Skeletal muscle satellite cell (primary cell): ENCODE data around the gene TTC21A.

ENCODE experiments used
- H3K27me3 ChIP-seq: 2 replicates; pipeline ENCODE4 v1.7.0; 2013; ENCODE audit warnings: low read length; ENCODE audit not compliant: control insufficient read depth, insufficient read depth
- H3K36me3 ChIP-seq: 2 replicates; pipeline ENCODE4 v1.7.0; 2013; ENCODE audit warnings: mild to moderate bottlenecking, control low read depth, low read length; ENCODE audit not compliant: insufficient read depth
- H3K4me1 ChIP-seq: 2 replicates; pipeline ENCODE4 v1.7.0; 2013; ENCODE audit warnings: low read length; ENCODE audit not compliant: control insufficient read depth, insufficient read depth
- H3K4me2 ChIP-seq: 2 replicates; pipeline ENCODE4 v1.7.0; 2013; ENCODE audit warnings: mild to moderate bottlenecking, low read length
- H3K4me3 ChIP-seq: 2 replicates; pipeline ENCODE4 v1.7.0; 2013; ENCODE audit warnings: low read length
- H3K9ac ChIP-seq: 2 replicates; pipeline ENCODE4 v1.7.0; 2013; ENCODE audit warnings: mild to moderate bottlenecking, low read depth, low read length, moderate library complexity
- H3K9me3 ChIP-seq: replicated peaks from 2 replicates; pipeline ENCODE4 v1.7.0; 2013; ENCODE audit warnings: mild to moderate bottlenecking, control low read depth, low read length

Gene TTC21A

GRCh38 chr3:39141171-39141995, 33.9 kb downstream of the TTC21A start:
- no peak overlapping the region for H3K4me3 ChIP-seq

GRCh38 chr3:39142067-39142466, 34.6 kb downstream of the TTC21A start:
- peaks cover 54% of the 10 kb centered on the region for H3K36me3 ChIP-seq
- no peak overlapping the region for H3K9ac ChIP-seq
- H3K4me3 ChIP-seq = no peak overlapping the region
- H3K9me3 ChIP-seq = no peaks in the 10 kb centered on the region
- peaks cover 25% of the 10 kb centered on the region for H3K4me1 ChIP-seq
- H3K27me3 ChIP-seq = no peaks in the 10 kb centered on the region
- no peak overlapping the region for H3K4me2 ChIP-seq

More at GRCh38 chr3:39141171-39141995, 33.9 kb downstream of the TTC21A start:
- peaks cover 52% of the 10 kb centered on the region for H3K36me3 ChIP-seq
- H3K4me2 ChIP-seq = no peak overlapping the region
- H3K9ac ChIP-seq = no peak overlapping the region
- peaks cover 19% of the 10 kb centered on the region for H3K4me1 ChIP-seq
- H3K27me3 ChIP-seq = no peaks in the 10 kb centered on the region
- H3K9me3 ChIP-seq = no peaks in the 10 kb centered on the region

GRCh38 chr3:39143051-39143885, 35.8 kb downstream of the TTC21A start:
- Histone ChIP-seq H3K4me3 (no peak overlapping the region), H3K36me3 (peaks cover 54% of the 10 kb centered on the region), H3K4me2 (no peak overlapping the region), H3K4me1 (peaks cover 37% of the 10 kb centered on the region), H3K9ac (no peak overlapping the region), H3K9me3 (no peaks in the 10 kb centered on the region), H3K27me3 (no peaks in the 10 kb centered on the region)

- H3K4me3 ChIP-seq = no peak overlapping the region
- H3K4me2 ChIP-seq = no peak overlapping the region
- no peak overlapping the region for H3K9ac ChIP-seq
- H3K27me3 ChIP-seq = no peaks in the 10 kb centered on the region
- peaks cover 46% of the 10 kb centered on the region for H3K4me1 ChIP-seq
- no peaks in the 10 kb centered on the region for H3K9me3 ChIP-seq
- peaks cover 54% of the 10 kb centered on the region for H3K36me3 ChIP-seq
Measured at GRCh38 chr3:39144095-39144747, 36.7 kb downstream of the TTC21A start.

GRCh38 chr3:39144748-39145380, 37.4 kb downstream of the TTC21A start:
- H3K9me3 ChIP-seq = no peaks in the 10 kb centered on the region
- H3K36me3 ChIP-seq = peaks cover 54% of the 10 kb centered on the region
- no peak overlapping the region for H3K4me2 ChIP-seq
- H3K4me3 ChIP-seq = no peak overlapping the region
- H3K9ac ChIP-seq = no peak overlapping the region
- H3K27me3 ChIP-seq = no peaks in the 10 kb centered on the region
- H3K4me1 ChIP-seq = peaks cover 53% of the 10 kb centered on the region

GRCh38 chr3:39146083-39146501, 38.6 kb downstream of the TTC21A start:
- Histone ChIP-seq H3K4me1 (peaks cover 64% of the 10 kb centered on the region), H3K36me3 (peaks cover 54% of the 10 kb centered on the region)

GRCh38 chr3:39146611-39147591, 39.4 kb downstream of the TTC21A start:
- Histone ChIP-seq H3K27me3 (no peaks in the 10 kb centered on the region), H3K4me3 (peak overlapping the region; percentile 55), H3K9me3 (no peaks in the 10 kb centered on the region), H3K4me2 (peak overlapping the region; percentile 77), H3K4me1 (peaks cover 64% of the 10 kb centered on the region), H3K36me3 (peaks cover 46% of the 10 kb centered on the region), H3K9ac (peak overlapping the region; percentile 68)

More at GRCh38 chr3:39146083-39146501, 38.6 kb downstream of the TTC21A start:
- no peaks in the 10 kb centered on the region for H3K27me3 ChIP-seq
- H3K9ac ChIP-seq = peak overlapping the region; percentile 13
- no peak overlapping the region for H3K4me3 ChIP-seq
- H3K9me3 ChIP-seq = no peaks in the 10 kb centered on the region
- peak overlapping the region; percentile 69 for H3K4me2 ChIP-seq

- peak overlapping the region; percentile 55 for H3K4me3 ChIP-seq
- H3K4me1 ChIP-seq = peaks cover 63% of the 10 kb centered on the region
- peaks cover 37% of the 10 kb centered on the region for H3K36me3 ChIP-seq
- peak overlapping the region; percentile 77 for H3K4me2 ChIP-seq
- peak overlapping the region; percentile 68 for H3K9ac ChIP-seq
- no peaks in the 10 kb centered on the region for H3K9me3 ChIP-seq
- H3K27me3 ChIP-seq = no peaks in the 10 kb centered on the region
Measured at GRCh38 chr3:39147711-39148434, 40.4 kb downstream of the TTC21A start.

GRCh38 chr3:39148435-39149058, 41.1 kb downstream of the TTC21A start:
- Histone ChIP-seq H3K4me1 (peaks cover 63% of the 10 kb centered on the region), H3K4me2 (peak overlapping the region; percentile 77), H3K36me3 (peaks cover 30% of the 10 kb centered on the region), H3K9ac (peak overlapping the region; percentile 68), H3K27me3 (no peaks in the 10 kb centered on the region), H3K4me3 (peak overlapping the region; percentile 55), H3K9me3 (no peaks in the 10 kb centered on the region)
